Sigmoid colon (tissue), 7 donors: Measurements from ENCODE around the gene NGF. TPM values are rescaled to one million over a fixed set of nuclear protein-coding genes. Genes with fewer than 3 reads are reported as not detected.

Experiments used
- DNase-seq: peaks from one replicate; pipeline ENCODE4 v3.0.0-alpha.2; 2019
- H3K27ac ChIP-seq, 4 donors: fragments of 200-600 bp; sonication (generic); one replicate each; pipeline ENCODE4 v1.5.1; 2016 to 2019; ENCODE audit warnings: mild to moderate bottlenecking in 1 of 4
- H3K27me3 ChIP-seq, 3 donors: fragments of 200-600 bp; sonication (generic); one replicate each; pipeline ENCODE4 v1.5.1; 2019; ENCODE audit warnings: mild to moderate bottlenecking in 1 of 3
- H3K36me3 ChIP-seq, 4 donors: fragments of 200-600 bp; sonication (generic); one replicate each; pipeline ENCODE4 v1.5.1; 2016 to 2019
- H3K4me1 ChIP-seq, 4 donors: fragments of 200-600 bp; sonication (generic); one replicate each; pipeline ENCODE4 v1.5.1; 2017 to 2019
- H3K4me3 ChIP-seq, 4 donors: fragments of 200-600 bp; sonication (generic); one replicate each; pipeline ENCODE4 v1.5.1; 2017 to 2019; ENCODE audit warnings: mild to moderate bottlenecking in 2 of 4, moderate library complexity in 1 of 4
- H3K9me3 ChIP-seq, 4 donors: fragments of 200-600 bp in 3 of 4; sonication (generic) in 3 of 4; one replicate each; pipeline versions ENCODE4 v1.5.1 to v1.6.1; 2013 to 2019
- CTCF ChIP-seq, 4 experiments: fragments of 450-650 bp in 3 of 4; fragments of 200-600 bp in 1 of 4; IDR thresholded peaks; one replicate each; pipeline ENCODE4 v1.5.1; 2016 to 2019; ENCODE audit warnings: antibody characterized with exemption in 4 of 4, mild to moderate bottlenecking in 3 of 4, moderate library complexity in 2 of 4
- EP300 ChIP-seq, 4 donors: sonication (generic); formaldehyde crosslinking; IDR thresholded peaks; one replicate each; pipeline ENCODE4 v1.6.1; 2017; ENCODE audit warnings: antibody characterized with exemption in 4 of 4
- POLR2A ChIP-seq, 2 donors: fragments of 450-650 bp; IDR thresholded peaks; one replicate each; pipeline ENCODE4 v1.6.1; 2016; ENCODE audit warnings: antibody characterized with exemption in 2 of 2, mild to moderate bottlenecking in 2 of 2, moderate library complexity in 2 of 2
- POLR2AphosphoS5 ChIP-seq, 4 donors: sonication (generic); formaldehyde crosslinking; IDR thresholded peaks; one replicate each; pipeline ENCODE4 v1.6.1; 2017; ENCODE audit warnings: antibody characterized with exemption in 4 of 4
- WGBS, 2 donors: extraction: QIAGEN DNeasy Blood & Tissue Kit; methylation state at CpG; one replicate each; pipeline ENCODE4 v1.1.7; 2013; 5-methylcytosine and 5-hydroxymethylcytosine counted together
- intact Hi-C: fragments of 100-400 bp; cut with DNase I; formaldehyde crosslinking; loops from one replicate; pipeline ENCODE4 v1.15.1; 2023
- polyA plus RNA-seq, 3 donors: library from polyadenylated mRNA; stranded (reverse); fragments of 200-250 nt; gene quantifications; one replicate each; pipeline ENCODE4 v1.2.3, GENCODE V29; 2013
- total RNA-seq, 4 donors: library from RNA; depleted of rRNA; stranded (reverse); fragments of >200 nt; gene quantifications; one replicate each; pipeline ENCODE4 v1.1.0, GENCODE V29; 2016
- donor health status: healthy with polysubstance abuse.
- donor health status: Bipolar disorder and iron deficiency.
- donor health status: healthy.

Gene NGF
- total and polyA plus RNA-seq, 7 donors: 0.83 to 5.6 (median 3.9) TPM; not detected in 2

- Histone ChIP-seq H3K9me3 (no peaks in the 10 kb centered on the region), H3K4me1 (no peaks in the 10 kb centered on the region), H3K4me3 (no peak overlapping the region), H3K27ac (no peak overlapping the region), H3K27me3 (no peaks in the 10 kb centered on the region), H3K36me3 (no peaks in the 10 kb centered on the region)
- WGBS, 2 donors: 86 to 93% methylated on average over 1 of the region's 1 CpG
- DNase-seq: no peak
- intact Hi-C loops: no loop called here
- TF ChIP-seq CTCF (IDR thresholded peaks at IDR 0.05) (no peak), EP300 (IDR thresholded peaks at IDR 0.05) (no peak), POLR2A (IDR thresholded peaks at IDR 0.05) (no peak), POLR2AphosphoS5 (IDR thresholded peaks at IDR 0.05) (no peak)
Observed at GRCh38 chr1:115308969-115309368, 29.1 kb downstream of the NGF start.

GRCh38 chr1:115307661-115308060 lies 30.4 kb downstream of the NGF start:
- H3K27me3 ChIP-seq: no peaks in the 10 kb centered on the region
- TF ChIP-seq EP300 (IDR thresholded peaks at IDR 0.05) (no peak), POLR2AphosphoS5 (IDR thresholded peaks at IDR 0.05) (no peak)
- H3K27ac ChIP-seq: no peak overlapping the region
- DNase-seq: no peak
- H3K36me3 ChIP-seq: no peaks in the 10 kb centered on the region
- no peaks in the 10 kb centered on the region for H3K9me3 ChIP-seq
- no peak overlapping the region for H3K4me3 ChIP-seq
- intact Hi-C loops: no loop called here
- no peaks in the 10 kb centered on the region for H3K4me1 ChIP-seq

- H3K4me1 ChIP-seq: no peaks in the 10 kb centered on the region
- intact Hi-C loops: no loop called here
- no peaks in the 10 kb centered on the region for H3K9me3 ChIP-seq
- no peaks in the 10 kb centered on the region for H3K27me3 ChIP-seq
- DNase-seq: no peak
- H3K4me3 ChIP-seq: no peak overlapping the region
- H3K27ac ChIP-seq: no peak overlapping the region
- no peaks in the 10 kb centered on the region for H3K36me3 ChIP-seq
- WGBS, 2 donors: 80 to 83% methylated on average over 2 of the region's 2 CpGs
- no peak for TF ChIP-seq CTCF (IDR thresholded peaks at IDR 0.05)
- TF ChIP-seq POLR2AphosphoS5 (IDR thresholded peaks at IDR 0.05): no peak
- TF ChIP-seq POLR2A (IDR thresholded peaks at IDR 0.05): no peak
- TF ChIP-seq EP300 (IDR thresholded peaks at IDR 0.05): no peak
Observed at GRCh38 chr1:115306146-115306545, 31.9 kb downstream of the NGF start.

GRCh38 chr1:115303364-115303763 lies 34.7 kb downstream of the NGF start:
- WGBS, 2 donors: 96 to 98% methylated on average over 2 of the region's 2 CpGs
- intact Hi-C loops: no loop called here
- no peak for DNase-seq
- H3K36me3 ChIP-seq: no peaks in the 10 kb centered on the region
- no peak overlapping the region for H3K4me3 ChIP-seq
- H3K9me3 ChIP-seq: no peaks in the 10 kb centered on the region
- H3K27me3 ChIP-seq: no peaks in the 10 kb centered on the region
- H3K27ac ChIP-seq: peak overlapping the region in 1 of 4 donors; percentile 60
- TF ChIP-seq CTCF (IDR thresholded peaks at IDR 0.05) (no peak), POLR2AphosphoS5 (IDR thresholded peaks at IDR 0.05) (no peak), POLR2A (IDR thresholded peaks at IDR 0.05) (no peak), EP300 (IDR thresholded peaks at IDR 0.05) (no peak)
- H3K4me1 ChIP-seq: no peaks in the 10 kb centered on the region

- Histone ChIP-seq H3K36me3 (no peaks in the 10 kb centered on the region), H3K9me3 (no peaks in the 10 kb centered on the region), H3K4me1 (no peaks in the 10 kb centered on the region), H3K27me3 (no peaks in the 10 kb centered on the region), H3K27ac (peak overlapping the region in 3 of 4 donors; percentile 11 to 60 (median 19)), H3K4me3 (no peak overlapping the region)
- 63 to 66% methylated on average over 9 of the region's 9 CpGs for WGBS, 2 donors
- DNase-seq: no peak
- intact Hi-C loops: no loop called here
- TF ChIP-seq EP300 (IDR thresholded peaks at IDR 0.05) (no peak), POLR2AphosphoS5 (IDR thresholded peaks at IDR 0.05) (no peak), CTCF (IDR thresholded peaks at IDR 0.05) (no peak), POLR2A (IDR thresholded peaks at IDR 0.05) (no peak)
Observed at GRCh38 chr1:115302390-115302961, 35.6 kb downstream of the NGF start.
